ENCODE measurements around the gene ATP6V1B1. TPM values are rescaled to one million over a fixed set of nuclear protein-coding genes. Genes with fewer than 3 reads are reported as not detected.

The ATP6V1B1 gene
- total RNA-seq, 4 donors from 2014 or later = 0.97 to 1.2 TPM; not detected in 2

DNA sequence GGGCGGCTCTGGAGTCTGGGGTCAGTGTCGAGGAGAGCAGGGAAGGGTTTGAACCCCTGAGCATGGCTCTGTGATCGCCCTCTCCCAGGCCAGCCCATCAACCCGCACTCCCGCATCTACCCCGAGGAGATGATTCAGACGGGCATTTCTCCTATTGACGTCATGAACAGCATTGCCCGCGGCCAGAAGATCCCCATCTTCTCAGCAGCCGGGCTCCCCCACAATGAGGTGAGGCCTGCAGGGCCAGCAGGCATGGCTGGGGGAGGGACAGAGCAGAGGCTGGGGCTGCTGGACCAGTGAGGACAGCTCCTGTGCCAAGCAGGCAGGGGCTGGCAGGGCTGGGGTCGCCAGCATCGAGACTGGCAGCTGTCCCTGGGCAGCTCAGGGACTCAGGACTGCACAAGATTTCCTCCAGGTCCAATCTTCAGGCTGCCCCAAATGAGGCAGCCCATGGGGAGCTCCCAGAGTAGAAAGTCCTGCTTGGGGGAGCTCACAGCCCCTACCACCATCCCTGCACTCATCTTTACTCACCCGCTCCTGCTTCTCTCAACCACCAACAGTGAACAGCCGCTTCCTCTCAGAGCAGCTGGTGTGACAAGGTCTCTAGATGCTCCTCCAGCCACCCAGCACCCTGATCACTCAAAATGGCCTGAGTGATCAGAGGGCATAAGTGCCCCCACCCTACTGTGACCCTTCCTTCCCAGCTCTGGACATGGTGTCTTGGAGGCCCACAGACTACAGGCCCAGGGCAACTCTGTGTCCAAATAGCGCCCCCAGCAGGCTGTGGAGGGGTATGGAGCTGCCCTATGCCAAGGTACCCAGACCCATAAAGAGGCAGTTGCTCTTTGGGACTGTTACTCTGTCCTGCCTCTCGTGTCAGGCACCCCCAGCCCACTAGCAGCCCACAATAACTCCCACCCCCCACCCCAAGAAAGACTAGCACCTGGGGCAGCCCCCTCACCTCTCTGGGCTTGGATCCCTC, 24.4 kb downstream of the ATP6V1B1 start:
- intact Hi-C loops (cut with DNase I) = no loop called here
- H3K4me1 ChIP-seq = peaks cover 1 to 7% (median 2%) of the 10 kb centered on the region in 3 donors
- H3K36me3 ChIP-seq = no peaks in the 10 kb centered on the region
- TF ChIP-seq CTCF (IDR thresholded peaks at IDR 0.05) (no peak), POLR2A (IDR thresholded peaks at IDR 0.05) (no peak)
- DNase-seq = no peak
- WGBS, 2 donors = 56 to 92% methylated on average over 8 to 10 of the region's 17 CpGs
- H3K27me3 ChIP-seq = peaks cover 0 to 88% (median 0%) of the 10 kb centered on the region in 4 donors
- no peaks in the 10 kb centered on the region for H3K9me3 ChIP-seq
- H3K27ac ChIP-seq = no peak overlapping the region
- H3K4me3 ChIP-seq = no peak overlapping the region

DNA sequence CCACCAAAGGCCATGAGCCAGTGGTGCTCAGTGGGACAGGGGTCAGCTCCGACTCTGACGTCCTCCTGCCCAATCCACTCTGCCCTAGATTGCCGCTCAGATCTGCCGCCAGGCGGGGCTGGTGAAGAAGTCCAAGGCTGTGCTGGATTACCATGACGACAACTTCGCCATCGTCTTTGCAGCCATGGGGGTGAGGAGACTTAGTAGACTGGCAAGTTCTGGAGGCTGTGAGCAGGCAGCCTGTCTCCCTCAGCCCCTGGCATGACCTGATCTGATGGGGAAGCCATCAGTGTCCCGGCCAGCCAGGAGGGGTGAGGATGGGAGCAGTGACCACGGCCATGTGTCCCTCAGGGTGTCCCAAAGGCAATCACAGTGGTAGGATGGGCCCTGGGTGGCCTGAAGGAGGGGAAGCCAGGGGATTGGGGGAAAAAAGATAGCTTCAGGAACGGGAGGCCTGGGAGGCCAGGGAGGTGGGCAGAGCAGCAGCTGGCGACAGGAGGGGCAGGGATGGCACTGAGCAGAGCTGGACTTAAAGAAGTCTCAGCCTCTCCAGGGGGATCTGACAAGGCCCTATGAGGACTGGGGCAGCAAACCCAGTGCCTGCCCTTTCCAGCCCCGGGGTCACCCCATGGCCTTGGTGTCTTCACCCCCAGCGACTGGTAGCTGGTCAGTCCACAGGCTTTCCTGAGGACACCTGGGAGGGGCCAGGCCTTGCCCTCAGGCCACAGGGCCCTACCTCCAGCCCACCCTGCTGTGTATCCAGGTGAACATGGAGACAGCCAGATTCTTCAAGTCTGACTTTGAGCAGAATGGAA, 25.3 kb downstream of the ATP6V1B1 start:
- intact Hi-C loops (cut with DNase I) = no loop called here
- Histone ChIP-seq H3K4me3 (no peak overlapping the region), H3K4me1 (peaks cover 2 to 10% (median 3%) of the 10 kb centered on the region in 3 donors), H3K27me3 (peaks cover 0 to 91% (median 0%) of the 10 kb centered on the region in 4 donors), H3K9me3 (no peaks in the 10 kb centered on the region), H3K27ac (no peak overlapping the region), H3K36me3 (no peaks in the 10 kb centered on the region)
- DNase-seq = no peak
- TF ChIP-seq POLR2A (IDR thresholded peaks at IDR 0.05) (no peak), CTCF (IDR thresholded peaks at IDR 0.05) (no peak)
- WGBS, 2 donors = 73 to 76% methylated on average over 3 to 7 of the region's 14 CpGs

DNA sequence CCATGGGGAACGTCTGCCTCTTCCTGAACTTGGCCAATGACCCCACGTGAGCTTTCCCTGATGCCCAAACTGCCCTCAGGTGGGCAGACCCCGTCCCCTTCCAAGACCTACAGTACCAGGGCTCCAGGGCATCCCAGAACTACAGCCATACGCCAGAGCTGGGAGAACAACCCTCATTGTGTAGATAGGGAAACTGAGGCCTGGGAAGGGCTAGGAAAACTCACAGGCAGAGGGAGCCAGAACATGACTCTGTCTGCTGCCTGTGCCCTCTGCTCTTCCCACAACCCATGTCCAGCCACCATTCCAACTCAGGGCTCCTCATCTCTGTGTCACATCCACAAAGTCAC, 25.9 kb downstream of the ATP6V1B1 start:
- peaks cover 0 to 87% (median 0%) of the 10 kb centered on the region in 4 donors for H3K27me3 ChIP-seq
- TF ChIP-seq POLR2A (IDR thresholded peaks at IDR 0.05) (no peak), CTCF (IDR thresholded peaks at IDR 0.05) (no peak)
- H3K4me3 ChIP-seq = no peak overlapping the region
- H3K4me1 ChIP-seq = peaks cover 2 to 10% (median 3%) of the 10 kb centered on the region in 3 donors
- H3K9me3 ChIP-seq = no peaks in the 10 kb centered on the region
- 80 to 100% methylated on average over 1 of the region's 4 CpGs for WGBS, 2 donors
- no peaks in the 10 kb centered on the region for H3K36me3 ChIP-seq
- DNase-seq = no peak
- intact Hi-C loops (cut with DNase I) = no loop called here
- no peak overlapping the region for H3K27ac ChIP-seq

- DNase-seq = no peak
- Histone ChIP-seq H3K4me3 (no peak overlapping the region), H3K36me3 (no peaks in the 10 kb centered on the region), H3K27me3 (peaks cover 0 to 82% (median 0%) of the 10 kb centered on the region in 4 donors), H3K4me1 (peaks cover 2 to 10% (median 3%) of the 10 kb centered on the region in 3 donors), H3K9me3 (no peaks in the 10 kb centered on the region), H3K27ac (no peak overlapping the region)
- intact Hi-C loops (cut with DNase I) = no loop called here
- 68 to 87% methylated on average over 5 to 12 of the region's 12 CpGs for WGBS, 2 donors
- no peak for TF ChIP-seq POLR2A (IDR thresholded peaks at IDR 0.05)
Observed at GRCh38 chr2:70962211-70962884, 26.6 kb downstream of the ATP6V1B1 start.

Data from esophagus squamous epithelium (tissue), 5 donors.